ENCODE results near the gene EIF2B2. TPM values are rescaled to one million over a fixed set of nuclear protein-coding genes. Genes with fewer than 3 reads are reported as not detected.

Gene EIF2B2
- total RNA-seq, 1 donor from 2014 or later: 37.7 TPM

DNA sequence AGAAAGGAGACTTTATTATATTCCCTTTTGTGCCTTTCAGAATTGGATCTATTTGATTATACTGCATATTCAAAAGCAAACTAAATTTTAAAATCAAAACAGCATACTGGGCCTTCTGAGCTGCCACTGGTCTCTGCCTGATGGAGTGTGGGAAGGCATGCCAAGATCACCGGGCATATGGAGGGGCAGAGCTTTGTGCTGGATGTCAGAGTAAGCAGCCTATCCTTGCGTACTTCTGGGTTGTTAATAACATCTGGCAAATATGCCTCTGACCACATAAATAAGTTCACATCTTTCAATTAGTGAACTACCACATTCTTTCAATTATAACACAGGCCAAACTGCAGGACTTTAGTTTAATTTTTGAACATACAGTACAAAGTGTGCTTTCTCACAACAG lies 30.2 kb downstream of the EIF2B2 start:
- Mint-ChIP-seq H3K36me3 (ENCODE audit: low read depth, unreplicated experiment) (peaks cover 17% of the 10 kb centered on the region), H3K27me3 (ENCODE audit: low read depth, unreplicated experiment) (no peaks in the 10 kb centered on the region), H3K4me3 (ENCODE audit: unreplicated experiment) (no peak overlapping the region), H3K27ac (ENCODE audit: unreplicated experiment) (no peak overlapping the region), H3K9me3 (ENCODE audit: unreplicated experiment) (no peaks in the 10 kb centered on the region), H3K4me1 (ENCODE audit: low read depth, unreplicated experiment) (no peaks in the 10 kb centered on the region)
- Histone ChIP-seq H2AFZ (ENCODE audit: low read depth, low read length) (no peak overlapping the region), H3K4me1 (ENCODE audit: insufficient read depth, low read length) (no peaks in the 10 kb centered on the region), H4K20me1 (ENCODE audit: insufficient read depth, low read length) (no peaks in the 10 kb centered on the region), H3K36me3 (ENCODE audit: insufficient read depth, low read length) (peaks cover 12% of the 10 kb centered on the region), H3K4me2 (ENCODE audit: low read length) (no peak overlapping the region), H3K4me3 (ENCODE audit: insufficient read depth, low read depth, low read length) (no peak overlapping the region), H3K79me2 (ENCODE audit: insufficient read depth, low read length) (no peaks in the 10 kb centered on the region), H3K9ac (ENCODE audit: low read length) (no peak overlapping the region), H3K27ac (ENCODE audit: low read depth, low read length) (no peak overlapping the region), H3K27me3 (ENCODE audit: insufficient read depth, low read length) (no peaks in the 10 kb centered on the region), H3K9me3 (ENCODE audit: insufficient read depth, low read depth, low read length) (no peaks in the 10 kb centered on the region)
- DNase-seq (ENCODE audit: low read depth): no peak
- TF ChIP-seq CTCF (IDR thresholded peaks at IDR 0.05; ENCODE audit: insufficient read depth, low read depth, low read length) (no peak), EZH2 (IDR thresholded peaks at IDR 0.05; ENCODE audit: insufficient read depth, low read length) (no peak)
- FAIRE-seq: no peak

DNA sequence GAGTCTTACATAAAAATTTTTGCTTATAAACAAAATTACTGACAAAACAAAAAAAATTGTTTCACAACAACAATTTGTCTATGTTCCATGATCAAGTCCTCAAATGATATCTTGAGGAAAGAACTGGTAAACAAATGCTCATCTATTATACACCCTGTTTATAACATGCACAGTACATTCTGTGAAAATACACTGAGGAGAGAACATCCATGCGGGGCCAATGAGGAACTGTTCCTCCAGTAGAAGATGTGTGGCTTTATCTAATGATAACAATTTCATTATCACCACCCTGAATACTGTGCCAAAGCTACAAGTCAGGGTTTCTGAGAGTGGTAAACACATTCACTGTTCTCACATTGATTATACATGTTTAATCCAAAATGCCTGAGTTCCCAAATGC lies 37.8 kb downstream of the EIF2B2 start:
- Histone ChIP-seq H3K4me2 (ENCODE audit: low read length) (no peak overlapping the region), H2AFZ (ENCODE audit: low read depth, low read length) (no peak overlapping the region), H3K36me3 (ENCODE audit: insufficient read depth, low read length) (no peaks in the 10 kb centered on the region), H3K27ac (ENCODE audit: low read depth, low read length) (no peak overlapping the region), H3K9ac (ENCODE audit: low read length) (no peak overlapping the region), H3K4me1 (ENCODE audit: insufficient read depth, low read length) (peaks cover 12% of the 10 kb centered on the region), H3K27me3 (ENCODE audit: insufficient read depth, low read length) (no peaks in the 10 kb centered on the region), H4K20me1 (ENCODE audit: insufficient read depth, low read length) (no peaks in the 10 kb centered on the region), H3K79me2 (ENCODE audit: insufficient read depth, low read length) (peaks cover 5% of the 10 kb centered on the region), H3K4me3 (ENCODE audit: insufficient read depth, low read depth, low read length) (no peak overlapping the region), H3K9me3 (ENCODE audit: insufficient read depth, low read depth, low read length) (no peaks in the 10 kb centered on the region)
- H3K27me3 Mint-ChIP-seq (ENCODE audit: low read depth, unreplicated experiment): no peaks in the 10 kb centered on the region
- TF ChIP-seq EZH2 (IDR thresholded peaks at IDR 0.05; ENCODE audit: insufficient read depth, low read length) (no peak), CTCF (IDR thresholded peaks at IDR 0.05; ENCODE audit: insufficient read depth, low read depth, low read length) (no peak)
- peaks cover 15% of the 10 kb centered on the region for H3K36me3 Mint-ChIP-seq (ENCODE audit: low read depth, unreplicated experiment)
- H3K9me3 Mint-ChIP-seq (ENCODE audit: unreplicated experiment): no peaks in the 10 kb centered on the region
- no peak overlapping the region for H3K27ac Mint-ChIP-seq (ENCODE audit: unreplicated experiment)
- H3K4me1 Mint-ChIP-seq (ENCODE audit: low read depth, unreplicated experiment): peaks cover 19% of the 10 kb centered on the region
- H3K4me3 Mint-ChIP-seq (ENCODE audit: unreplicated experiment): no peak overlapping the region
- no peak for DNase-seq (ENCODE audit: low read depth)
- no peak for FAIRE-seq

DNA sequence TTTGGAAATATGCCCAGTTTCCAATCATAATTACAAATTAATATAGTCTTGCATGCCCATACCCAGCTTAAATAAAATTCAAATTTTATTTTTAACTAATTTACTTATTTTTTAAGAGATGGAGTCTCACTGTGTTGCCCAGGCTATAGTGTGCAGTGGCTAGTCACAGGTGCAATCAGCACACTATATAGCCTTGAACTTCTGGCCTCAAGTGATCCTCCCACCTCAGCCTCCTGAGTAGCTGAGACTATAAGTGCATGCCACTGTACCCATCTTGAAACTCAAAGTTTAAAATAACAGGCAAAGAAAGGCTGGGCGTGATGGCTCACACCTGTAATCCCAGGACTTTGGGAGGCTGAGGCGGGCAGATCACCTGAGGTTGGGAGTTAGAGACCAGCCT lies 38.2 kb downstream of the EIF2B2 start:
- no peak overlapping the region for H3K9ac ChIP-seq (ENCODE audit: low read length)
- Mint-ChIP-seq H3K27ac (ENCODE audit: unreplicated experiment) (no peak overlapping the region), H3K4me1 (ENCODE audit: low read depth, unreplicated experiment) (peaks cover 19% of the 10 kb centered on the region), H3K9me3 (ENCODE audit: unreplicated experiment) (no peaks in the 10 kb centered on the region), H3K36me3 (ENCODE audit: low read depth, unreplicated experiment) (peaks cover 15% of the 10 kb centered on the region), H3K27me3 (ENCODE audit: low read depth, unreplicated experiment) (no peaks in the 10 kb centered on the region), H3K4me3 (ENCODE audit: unreplicated experiment) (no peak overlapping the region)
- H3K9me3 ChIP-seq (ENCODE audit: insufficient read depth, low read depth, low read length): no peaks in the 10 kb centered on the region
- peaks cover 5% of the 10 kb centered on the region for H3K79me2 ChIP-seq (ENCODE audit: insufficient read depth, low read length)
- H4K20me1 ChIP-seq (ENCODE audit: insufficient read depth, low read length): no peaks in the 10 kb centered on the region
- DNase-seq (ENCODE audit: low read depth): no peak
- no peak overlapping the region for H3K27ac ChIP-seq (ENCODE audit: low read depth, low read length)
- no peak overlapping the region for H3K4me3 ChIP-seq (ENCODE audit: insufficient read depth, low read depth, low read length)
- no peaks in the 10 kb centered on the region for H3K27me3 ChIP-seq (ENCODE audit: insufficient read depth, low read length)
- H3K36me3 ChIP-seq (ENCODE audit: insufficient read depth, low read length): no peaks in the 10 kb centered on the region
- no peak for FAIRE-seq
- H3K4me2 ChIP-seq (ENCODE audit: low read length): no peak overlapping the region
- no peak overlapping the region for H2AFZ ChIP-seq (ENCODE audit: low read depth, low read length)
- TF ChIP-seq CTCF (IDR thresholded peaks at IDR 0.05; ENCODE audit: insufficient read depth, low read depth, low read length): no peak
- TF ChIP-seq EZH2 (IDR thresholded peaks at IDR 0.05; ENCODE audit: insufficient read depth, low read length): no peak
- peaks cover 12% of the 10 kb centered on the region for H3K4me1 ChIP-seq (ENCODE audit: insufficient read depth, low read length)

All from astrocyte (in vitro differentiated cells and primary cell).